Left lung (tissue), 10 donors: Measurements from ENCODE around the gene PRODH2. TPM values are rescaled to one million over a fixed set of nuclear protein-coding genes. Genes with fewer than 3 reads are reported as not detected.

Source experiments
- ATAC-seq: fragments of 200-7000 bp; cut with Tn5 transposase; one replicate; pipeline ENCODE4 v1.9.1; 2020; ENCODE audit warnings: moderate library complexity
- DNase-seq, 4 donors: peaks; one replicate each; pipeline ENCODE4 v3.0.0-alpha.2; 2013 to 2020
- H3K27ac ChIP-seq, 2 donors: fragments of 200-600 bp; sonication (generic) in 1 of 2; one replicate each; pipeline versions ENCODE4 v1.5.0 to v1.8.0; 2020 to 2021
- H3K27me3 ChIP-seq, 2 donors: fragments of 200-600 bp; sonication (generic) in 1 of 2; one replicate each; pipeline versions ENCODE4 v1.5.0 to v1.8.0; 2020 to 2021
- H3K36me3 ChIP-seq, 2 donors: fragments of 200-600 bp; sonication (generic) in 1 of 2; one replicate each; pipeline versions ENCODE4 v1.5.0 to v1.8.0; 2020 to 2021
- H3K4me1 ChIP-seq, 2 donors: fragments of 200-600 bp; one replicate each; pipeline ENCODE4 v1.8.0; 2021
- H3K4me3 ChIP-seq, 2 donors: fragments of 200-600 bp; sonication (generic) in 1 of 2; one replicate each; pipeline versions ENCODE4 v1.5.0 to v1.8.0; 2020 to 2021; ENCODE audit warnings: mild to moderate bottlenecking in 1 of 2
- H3K9me3 ChIP-seq, 2 donors: fragments of 200-600 bp; sonication (generic) in 1 of 2; one replicate each; pipeline versions ENCODE4 v1.5.0 to v1.8.0; 2020 to 2021
- CTCF ChIP-seq, 2 donors: fragments of 200-600 bp; sonication (generic) in 1 of 2; IDR thresholded peaks; one replicate each; pipeline versions ENCODE4 v1.5.0 to v1.8.0; 2021; ENCODE audit warnings: antibody characterized with exemption in 2 of 2
- intact Hi-C, 2 donors: fragments of 100-400 bp; cut with DNase I; formaldehyde crosslinking; loops; one replicate each; pipeline versions ENCODE4 v1.11.2 to v1.14.2; 2022
- polyA plus RNA-seq, 6 donors: library from polyadenylated mRNA; unstranded; fragments of 120-200 nt; gene quantifications; one replicate each; pipeline ENCODE4 v1.2.1, GENCODE V29; 2013; ENCODE audit not compliant: insufficient read length in 6 of 6
- total RNA-seq, 2 donors: library from RNA; stranded (reverse); fragmentation: NEBNext Ultra II Directional; extraction: Animal tissue kit (Norgen Biotek cat#: 25700); gene quantifications; one replicate each; pipeline ENCODE4 v1.2.1, GENCODE V29; 2021
- donor health status: DM: no; HTN: yes; CAD: no.
- donor health status: DM: no; HTN: no; CAD: no.

PRODH2 gene
- total and polyA plus RNA-seq, 8 donors, result 0.15 to 0.31 (median 0.16) TPM; not detected in 5

GRCh38 chr19:35818445-35818844 is 5.8 kb upstream of the PRODH2 start:
- intact Hi-C loops, result no loop called here
- Histone ChIP-seq H3K4me3 (no peak overlapping the region), H3K27me3 (peaks cover 0 to 79% of the 10 kb centered on the region in 2 donors), H3K36me3 (no peaks in the 10 kb centered on the region), H3K9me3 (no peaks in the 10 kb centered on the region), H3K27ac (no peak overlapping the region), H3K4me1 (no peaks in the 10 kb centered on the region)
- no peak for TF ChIP-seq CTCF (IDR thresholded peaks at IDR 0.05)
- ATAC-seq (no peak), DNase-seq (no peak)

GRCh38 chr19:35816846-35817245 is 4.2 kb upstream of the PRODH2 start:
- Histone ChIP-seq H3K4me3 (no peak overlapping the region), H3K4me1 (no peaks in the 10 kb centered on the region)

GRCh38 chr19:35816262-35816661 is 3.6 kb upstream of the PRODH2 start:
- intact Hi-C loops, result no loop called here
- Histone ChIP-seq H3K27ac (no peak overlapping the region), H3K27me3 (peaks cover 0 to 79% of the 10 kb centered on the region in 2 donors), H3K9me3 (peaks cover 0 to 2% of the 10 kb centered on the region in 2 donors), H3K4me3 (no peak overlapping the region), H3K36me3 (no peaks in the 10 kb centered on the region), H3K4me1 (no peaks in the 10 kb centered on the region)
- no peak for ATAC-seq
- no peak for DNase-seq
- TF ChIP-seq CTCF (IDR thresholded peaks at IDR 0.05), result no peak

More at GRCh38 chr19:35816846-35817245, 4.2 kb upstream of the PRODH2 start:
- intact Hi-C loops, result no loop called here
- Histone ChIP-seq H3K36me3 (no peaks in the 10 kb centered on the region), H3K27me3 (peaks cover 0 to 81% of the 10 kb centered on the region in 2 donors), H3K9me3 (peaks cover 0 to 2% of the 10 kb centered on the region in 2 donors), H3K27ac (no peak overlapping the region)
- DNase-seq (no peak), ATAC-seq (no peak)
- no peak for TF ChIP-seq CTCF (IDR thresholded peaks at IDR 0.05)

- H3K27ac ChIP-seq, result no peak overlapping the region
- H3K27me3 ChIP-seq, result peaks cover 0 to 74% of the 10 kb centered on the region in 2 donors
- ATAC-seq, result no peak
Observed at GRCh38 chr19:35813043-35813890, 622 bp upstream of the PRODH2 start.

More at GRCh38 chr19:35813043-35813890, 622 bp upstream of the PRODH2 start:
- Histone ChIP-seq H3K4me3 (no peak overlapping the region), H3K4me1 (no peaks in the 10 kb centered on the region), H3K36me3 (no peaks in the 10 kb centered on the region), H3K9me3 (peaks cover 0 to 2% of the 10 kb centered on the region in 2 donors)
- TF ChIP-seq CTCF (IDR thresholded peaks at IDR 0.05), result no peak
- DNase-seq, result no peak
- intact Hi-C loops, result no loop called here
